ENCODE results near the gene AKT1S1. TPM values are rescaled to one million over a fixed set of nuclear protein-coding genes. Genes with fewer than 3 reads are reported as not detected.

Gene AKT1S1
- total and polyA plus RNA-seq, 2 donors (not counting 3 experiments of a cell fraction or from before 2014, with no cell fraction given) = 64.2 to 68.3 TPM

GRCh38 chr19:49892716-49893115 is 15.6 kb upstream of the AKT1S1 start:
- TF ChIP-seq POLR2AphosphoS5 (IDR thresholded peaks at IDR 0.05; ENCODE audit: insufficient read depth, low read depth, low read length) = no peak
- no peak for TF ChIP-seq POLR2A (IDR thresholded peaks at IDR 0.05; ENCODE audit: low read depth, low read length)
- no peak for TF ChIP-seq GATA2 (IDR thresholded peaks at IDR 0.05; ENCODE audit: insufficient read depth, insufficient read length, low read depth, low read length)
- no peak for TF ChIP-seq CTCF (IDR thresholded peaks at IDR 0.05; ENCODE audit: extremely low read depth in 1 of 2, insufficient read depth in 1 of 2, low read depth in 1 of 2, low read length in 2 of 2)
- no peak for TF ChIP-seq MAX (IDR thresholded peaks at IDR 0.05; ENCODE audit: insufficient read depth, insufficient read length)
- no peak for TF ChIP-seq EZH2 (IDR thresholded peaks at IDR 0.05; ENCODE audit: borderline replicate concordance, low read depth, low read length, severe bottlenecking)
- TF ChIP-seq FOS (IDR thresholded peaks at IDR 0.05; ENCODE audit: borderline replicate concordance, insufficient read depth, low read length) = no peak
- no peak for TF ChIP-seq MYC (IDR thresholded peaks at IDR 0.05; ENCODE audit: low read depth, low read length)
- TF ChIP-seq JUN (IDR thresholded peaks at IDR 0.05; ENCODE audit: borderline replicate concordance, insufficient read depth, insufficient read length, low read depth) = no peak
- ChIA-PET CTCF (no interaction called here), POLR2A (no interaction called here)
- Histone ChIP-seq H3K27me3 (ENCODE audit: control insufficient read depth in 2 of 2, insufficient read depth in 2 of 2, low read length in 2 of 2) (no peaks in the 10 kb centered on the region), H3K9ac (replicated peaks; ENCODE audit: extremely low read depth, insufficient read depth, low read length) (no peak overlapping the region), H4K20me1 (replicated peaks; ENCODE audit: control insufficient read depth, extremely low read depth, insufficient read depth, low read length) (no peaks in the 10 kb centered on the region), H2AFZ (ENCODE audit: low read depth, low read length) (no peak overlapping the region), H3K4me2 (ENCODE audit: insufficient read depth, low read length) (no peak overlapping the region), H3K9me1 (replicated peaks; ENCODE audit: control insufficient read depth, extremely low read depth, insufficient read depth, low read length) (no peaks in the 10 kb centered on the region), H3K27ac (ENCODE audit: insufficient read depth, low read depth, low read length) (no peak overlapping the region), H3K36me3 (ENCODE audit: control insufficient read depth in 2 of 2, extremely low read depth in 1 of 2, insufficient read depth in 2 of 2, low read length in 2 of 2) (no peaks in the 10 kb centered on the region), H3K9me3 (replicated peaks; ENCODE audit: control insufficient read depth, insufficient read depth, low read length) (no peaks in the 10 kb centered on the region), H3K79me2 (ENCODE audit: control insufficient read depth, insufficient read depth, low read length) (no peaks in the 10 kb centered on the region), H3K4me1 (ENCODE audit: control insufficient read depth, extremely low read depth, insufficient read depth, low read length) (peaks cover 16% of the 10 kb centered on the region), H3K4me3 (replicated peaks in 1 of 3; ENCODE audit: insufficient read depth in 1 of 3, low read depth in 1 of 3, low read length in 3 of 3) (no peak overlapping the region)
- FAIRE-seq (no peak), DNase-seq (ENCODE audit: low read depth, low spot score) (no peak)
- intact Hi-C loops (cut with micrococcal nuclease) = no loop called here
- dilution Hi-C loops (cut with MboI; ENCODE audit: extremely low pct_ligation_motif_present, low sequenced_read_pairs) = no loop called here
- no TSS peak for BruUV-seq (replicated peaks)

Data from endothelial cell of umbilical vein (primary cell).